Measurements from ENCODE around the gene EARS2. TPM values are rescaled to one million over a fixed set of nuclear protein-coding genes. Genes with fewer than 3 reads are reported as not detected.

EARS2 gene
- total RNA-seq, 2 donors from 2014 or later = 12.5 to 13.4 TPM

Other genes starting within 250 kb of the EARS2 start
- 10 to 100 TPM; 23.6 to 24.3 TPM for gene COG7, start 104.2 kb downstream of the EARS2 start, total RNA-seq
- 10 to 100 TPM; 85.5 to 86.6 TPM for gene GGA2, start 46.9 kb downstream of the EARS2 start, total RNA-seq
- 10 to 100 TPM; 58.8 to 63.4 TPM for gene UBFD1, start 377 bp upstream of the EARS2 start, total RNA-seq
- gene NDUFAB1, start 39.0 kb upstream of the EARS2 start, total RNA-seq = 10 to 100 TPM; 73.5 to 80.3 TPM
- 10 to 100 TPM; 22.2 to 31.7 TPM for gene PALB2, start 84.0 kb upstream of the EARS2 start, total RNA-seq
- gene DCTN5, start 84.1 kb upstream of the EARS2 start, total RNA-seq = 10 to 100 TPM; 62.6 to 78.2 TPM
- 100 to 1,000 TPM in 1 of 2 donors, 10 to 100 TPM in 1; 79.5 to 110 TPM for gene PLK1, start 121.5 kb upstream of the EARS2 start, total RNA-seq
- gene ERN2, start 155.9 kb upstream of the EARS2 start, total RNA-seq = under 1 TPM in 1 of 2 donors, not detected in 1; 0.24 TPM
- not detected for gene CHP2, start 197.7 kb upstream of the EARS2 start, total RNA-seq

Measured in activated T-cell treated with anti-CD3 and anti-CD28 coated beads, Interleukin-2, amount 50 U/mL, for 72 hours (primary cell).